ENCODE results near the gene ASTN2.

- TF ChIP-seq CTCF (IDR thresholded peaks at IDR 0.05) (no peak), EP300 (IDR thresholded peaks at IDR 0.05) (no peak), POLR2A (IDR thresholded peaks at IDR 0.05) (no peak)
Observed at GRCh38 chr9:117072216-117072615, 342.6 kb downstream of the ASTN2 start.

All from sigmoid colon (tissue), 4 donors.